K562 (cell line): Measurements from ENCODE around the gene ABCA3. TPM values are rescaled to one million over a fixed set of nuclear protein-coding genes. Genes with fewer than 3 reads are reported as not detected.

Experiments
- ARID3B ChIP-seq: fragments of 250-450 bp; sonication (Bioruptor Pico); IDR thresholded peaks from 2 replicates; pipeline ENCODE4 v1.4.0; 2020; ENCODE audit warnings: borderline replicate concordance
- ASH1L ChIP-seq: fragments of 450-650 bp; IDR thresholded peaks from 2 replicates; pipeline ENCODE4 v1.6.1; 2018; ENCODE audit warnings: borderline replicate concordance, mild to moderate bottlenecking, low read depth; ENCODE audit not compliant: partially characterized antibody
- CC2D1A ChIP-seq: fragments of 450-650 bp; IDR thresholded peaks from 2 replicates; pipeline ENCODE4 v1.6.1; 2017; ENCODE audit warnings: mild to moderate bottlenecking
- CHCHD3 ChIP-seq: fragments of 250-450 bp; sonication (Bioruptor Pico); IDR thresholded peaks from 2 replicates; pipeline ENCODE4 v2.1.2; 2022; ENCODE audit warnings: mild to moderate bottlenecking
- E2F1 ChIP-seq: sonication (generic); formaldehyde crosslinking; IDR thresholded peaks from 2 replicates; pipeline ENCODE4 v1.8.1; 2023; ENCODE audit warnings: mild to moderate bottlenecking, missing genetic modification reagents, moderate library complexity
- EGR1 ChIP-seq: fragments of 450-650 bp; conservative IDR thresholded peaks from 2 replicates; pipeline ENCODE4 v1.6.1; 2017; ENCODE audit warnings: mild to moderate bottlenecking
- GTF2F1 ChIP-seq: IDR thresholded peaks from 2 replicates; pipeline ENCODE4 v1.6.1; 2011; ENCODE audit warnings: low read depth, low read length, improper control_type of control experiment
- HDAC8 ChIP-seq: fragments of 450-650 bp; IDR thresholded peaks from 2 replicates; pipeline ENCODE4 v1.6.1; 2016; ENCODE audit warnings: mild to moderate bottlenecking, missing genetic modification characterization, moderate library complexity, missing compliant biosample characterization
- HSF4 ChIP-seq: fragments of 250-450 bp; sonication (Bioruptor Pico); IDR thresholded peaks from 2 replicates; pipeline ENCODE4 v2.1.2; 2022; ENCODE audit warnings: mild to moderate bottlenecking, moderate library complexity, borderline replicate concordance
- NBN ChIP-seq: fragments of 450-650 bp; IDR thresholded peaks from 2 replicates; pipeline ENCODE4 v1.6.1; 2016; ENCODE audit warnings: low read depth, mild to moderate bottlenecking
- NFXL1 ChIP-seq: fragments of 450-650 bp; formaldehyde crosslinking; IDR thresholded peaks from 2 replicates; pipeline ENCODE4 v1.4.0; 2021; ENCODE audit warnings: mild to moderate bottlenecking
- RBM14 ChIP-seq: fragments of 200-400 bp; formaldehyde crosslinking; IDR thresholded peaks from 2 replicates; pipeline ENCODE4 v1.6.1; 2018; ENCODE audit warnings: low read depth, mild to moderate bottlenecking, low read length, moderate library complexity, borderline replicate concordance; ENCODE audit not compliant: insufficient read depth
- SP1 ChIP-seq: sonication (generic); formaldehyde crosslinking; IDR thresholded peaks from 2 replicates; pipeline ENCODE4 v1.8.1; 2022; ENCODE audit warnings: mild to moderate bottlenecking, missing genetic modification reagents
- U2AF2 ChIP-seq: fragments of 200-400 bp; formaldehyde crosslinking; optimal IDR thresholded peaks from 2 replicates; pipeline ENCODE3; 2017; ENCODE audit warnings: low read depth, mild to moderate bottlenecking, low read length
- XRCC5 ChIP-seq: fragments of 200-400 bp; formaldehyde crosslinking; IDR thresholded peaks from 2 replicates; pipeline ENCODE4 v1.6.1; 2017; ENCODE audit warnings: low read depth, mild to moderate bottlenecking, low read length
- YBX1 ChIP-seq: fragments of 450-650 bp; IDR thresholded peaks from 2 replicates; pipeline ENCODE4 v1.7.1; 2016; ENCODE audit warnings: mild to moderate bottlenecking
- ZNF165 ChIP-seq: fragments of 250-450 bp; sonication (Bioruptor Pico); IDR thresholded peaks from 2 replicates; pipeline ENCODE4 v1.4.0; 2020; ENCODE audit warnings: borderline replicate concordance
- ZNF174 ChIP-seq: fragments of 250-450 bp; sonication (Bioruptor Pico); IDR thresholded peaks from 2 replicates; pipeline ENCODE4 v1.4.0; 2020; ENCODE audit warnings: mild to moderate bottlenecking
- ZNF24 ChIP-seq: fragments of 450-650 bp; IDR thresholded peaks from 2 replicates; pipeline ENCODE4 v1.6.1; 2016
- ZNF253 ChIP-seq: fragments of 250-450 bp; sonication (Bioruptor Pico); conservative IDR thresholded peaks from 2 replicates; pipeline ENCODE4 v1.6.1; 2021; ENCODE audit warnings: mild to moderate bottlenecking
- ZNF449 ChIP-seq: fragments of 250-450 bp; sonication (Bioruptor Pico); IDR thresholded peaks from 2 replicates; pipeline ENCODE4 v1.8.0; 2022; ENCODE audit warnings: moderate library complexity, mild to moderate bottlenecking, inconsistent platforms
- ZNF655 ChIP-seq: fragments of 250-450 bp; sonication (Bioruptor Pico); IDR thresholded peaks from 2 replicates; pipeline ENCODE4 v1.5.0; 2021
- ZNF695 ChIP-seq: fragments of 450-650 bp; formaldehyde crosslinking; IDR thresholded peaks from 2 replicates; pipeline ENCODE4 v1.4.0; 2020; ENCODE audit warnings: mild to moderate bottlenecking, moderate library complexity
- polyA plus RNA-seq, 8 experiments: library from polyadenylated mRNA; depleted of rRNA in 4 of 8; stranded (reverse) in 5 of 8; unstranded in 3 of 8; fragments of >200 nt; fragmentation: Nextera tagmentation in 2 of 8; fragmentation: Illumina TruSeq in 1 of 8; extraction: Ambion mirVana in 2 of 8; extraction: Trizol in 1 of 8; gene quantifications; 2 replicates each; pipeline versions ENCODE4 v1.2.1 to v1.2.3, GENCODE V29; 2011 to 2014; ENCODE audit warnings: inconsistent platforms in 1 of 8, missing spikeins in 1 of 8
- total RNA-seq, 7 experiments: library from RNA; depleted of rRNA in 6 of 7; stranded (reverse); fragments of >200 nt in 6 of 7; fragmentation: Illumina TruSeq in 2 of 7; extraction: Trizol in 2 of 7; gene quantifications; 2 replicates each; pipeline versions ENCODE4 v1.2.1 to v1.2.3, GENCODE V29; 2011 to 2021; ENCODE audit warnings: low replicate concordance in 1 of 7

Gene ABCA3
- total and polyA plus RNA-seq, 9 of the 15 experiments (the other 6 are each of a cell fraction or from before 2014, with no cell fraction given), result 0.66 to 23.7 (median 6.9) TPM

- TF ChIP-seq ZNF655, result no peak
- TF ChIP-seq ZNF24, result no peak
- TF ChIP-seq E2F1 (CRISPR knock-in tag), result 0 out of 2 replicates have a peak, but pooled peaks have one; percentile 28
- TF ChIP-seq RBM14, result no peak
- TF ChIP-seq ZNF165, result no peak
- no peak for TF ChIP-seq NBN
- no peak for TF ChIP-seq GTF2F1
- TF ChIP-seq HDAC8 (tag), result no peak
- no peak for TF ChIP-seq NFXL1 (CRISPR knock-in tag)
- no peak for TF ChIP-seq ZNF174 (CRISPR knock-in tag)
- TF ChIP-seq SP1 (CRISPR knock-in tag), result no peak
- TF ChIP-seq ZNF695 (CRISPR knock-in tag), result no peak
- no peak; the same call in 1 of the 2 replicates for TF ChIP-seq XRCC5
- no peak for TF ChIP-seq ARID3B
- no peak for TF ChIP-seq YBX1
- TF ChIP-seq ZNF449 (CRISPR knock-in tag), result no peak
- TF ChIP-seq CHCHD3 (CRISPR knock-in tag), result no peak
- no peak for TF ChIP-seq U2AF2
- TF ChIP-seq HSF4 (CRISPR knock-in tag), result no peak
- no peak for TF ChIP-seq ZNF253 (CRISPR knock-in tag)
- TF ChIP-seq EGR1, result 0 out of 2 replicates have a peak, but pooled peaks have one; percentile 5
- TF ChIP-seq CC2D1A, result no peak
- peak; percentile 37 for TF ChIP-seq ASH1L
These were observed 725 bp downstream of the ABCA3 start (continued) for GRCh38 chr16:2339521-2340484.
